Breast epithelium (tissue), 4 donors: Measurements from ENCODE around the gene CYREN. TPM values are rescaled to one million over a fixed set of nuclear protein-coding genes. Genes with fewer than 3 reads are reported as not detected.

ENCODE experiments used
- DNase-seq, 2 donors: peaks; one replicate each; pipeline ENCODE4 v3.0.0-alpha.2; 2019; ENCODE audit warnings: low spot score in 2 of 2
- H3K27ac ChIP-seq, 2 donors: fragments of 200-600 bp; sonication (generic) in 1 of 2; one replicate each; pipeline ENCODE4 v1.5.1; 2016 to 2019; ENCODE audit warnings: mild to moderate bottlenecking in 1 of 2
- H3K27me3 ChIP-seq, 2 donors: fragments of 200-600 bp; sonication (generic) in 1 of 2; one replicate each; pipeline versions ENCODE4 v1.5.1 to v1.6.0; 2017 to 2019; ENCODE audit warnings: control low read depth in 1 of 2, mild to moderate bottlenecking in 1 of 2
- H3K36me3 ChIP-seq: fragments of 200-600 bp; one replicate; pipeline ENCODE4 v1.5.1; 2019
- H3K4me1 ChIP-seq, 2 donors: fragments of 200-600 bp; sonication (generic); one replicate each; pipeline ENCODE4 v1.5.1; 2016 to 2019; ENCODE audit warnings: control low read depth in 1 of 2
- H3K4me3 ChIP-seq, 3 donors: fragments of 200-600 bp; sonication (generic); 1 replicate in 2 of 3; 2 replicates in 1 of 3; pipeline ENCODE4 v1.5.1; 2016 to 2019; ENCODE audit warnings: mild to moderate bottlenecking in 3 of 3, moderate library complexity in 2 of 3
- H3K9me3 ChIP-seq, 2 donors: fragments of 200-600 bp; sonication (generic) in 1 of 2; one replicate each; pipeline ENCODE4 v1.5.1; 2016 to 2019; ENCODE audit warnings: control low read depth in 1 of 2
- POLR2A ChIP-seq: fragments of 450-650 bp; IDR thresholded peaks from one replicate; pipeline ENCODE4 v1.6.1; 2016; ENCODE audit warnings: antibody characterized with exemption, mild to moderate bottlenecking, moderate library complexity
- POLR2AphosphoS5 ChIP-seq, 3 donors: sonication (generic); formaldehyde crosslinking; IDR thresholded peaks; one replicate each; pipeline ENCODE4 v1.6.1; 2017; ENCODE audit warnings: antibody characterized with exemption in 3 of 3
- intact Hi-C: fragments of 100-400 bp; cut with DNase I; formaldehyde crosslinking; loops from one replicate; pipeline ENCODE4 v1.15.1; 2023; ENCODE audit warnings: low total_unique reads
- total RNA-seq, 3 donors: library from RNA; depleted of rRNA; stranded (reverse); fragments of >200 nt; gene quantifications; one replicate each; pipeline ENCODE4 v1.1.0, GENCODE V29; 2016
- TF ChIP-seq, protein P1 (sequence below), 3 donors: fragments of 450-650 bp; IDR thresholded peaks; one replicate each; pipeline ENCODE4 v1.5.1; 2016 to 2017; ENCODE audit warnings: antibody characterized with exemption in 3 of 3, mild to moderate bottlenecking in 3 of 3, moderate library complexity in 3 of 3

The CYREN gene
- total RNA-seq, 3 donors from 2014 or later: 36.8 to 41.6 (median 41.6) TPM

DNA sequence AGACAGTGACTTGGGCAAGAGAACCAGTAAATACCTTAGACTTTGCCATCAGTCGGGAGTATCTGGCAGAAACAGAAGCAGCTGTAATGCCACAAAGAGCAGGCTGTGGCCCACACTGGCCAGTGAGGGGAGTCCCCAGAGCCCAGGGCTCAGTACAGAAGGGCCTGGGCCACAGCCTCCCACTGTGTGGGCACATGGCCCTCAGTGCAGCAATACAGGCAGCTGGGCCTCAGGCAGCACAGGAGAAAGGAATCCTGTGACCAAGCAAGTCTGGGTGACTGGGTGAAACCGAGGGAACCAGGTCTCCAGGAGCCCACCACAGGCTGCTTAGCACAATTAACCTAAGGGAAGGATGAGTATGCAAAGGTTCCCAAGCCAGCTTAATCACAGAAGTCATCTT is 26.8 kb upstream of the CYREN start:
- intact Hi-C loops: no loop called here

DNA sequence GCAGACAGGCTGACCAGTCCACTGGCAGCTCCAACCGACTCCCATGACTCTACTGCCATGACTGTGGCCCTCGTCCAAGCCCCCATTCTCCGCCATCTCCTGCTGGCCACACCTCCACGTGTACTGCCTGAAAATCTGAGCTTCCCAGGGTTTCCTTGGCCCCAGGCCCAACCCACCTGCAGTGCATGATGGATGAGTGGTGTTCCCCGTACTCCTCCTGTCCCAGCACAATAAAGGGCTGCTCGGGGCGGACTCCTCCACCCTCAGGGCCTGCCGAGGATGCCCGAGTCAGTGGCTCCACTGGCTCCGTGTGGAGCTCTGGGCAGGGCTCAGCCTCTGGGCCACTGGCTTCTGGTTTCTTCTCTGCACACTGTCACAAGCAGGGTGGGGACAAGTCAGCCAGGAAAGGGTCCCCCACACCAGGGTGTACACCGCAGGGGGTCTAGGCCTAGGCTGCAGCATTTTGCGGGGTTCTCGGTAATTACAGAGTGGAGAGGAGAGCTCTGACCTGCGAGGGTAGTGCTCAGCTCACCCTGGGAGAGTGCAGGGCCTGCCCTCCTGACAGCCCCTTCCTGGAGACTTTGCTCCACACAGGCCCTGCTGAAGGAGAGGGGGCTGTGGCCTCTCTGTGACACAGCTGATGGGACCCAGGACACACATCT is 25.6 kb upstream of the CYREN start:
- Histone ChIP-seq H3K27ac (no peak overlapping the region), H3K4me3 (no peak overlapping the region), H3K27me3 (no peaks in the 10 kb centered on the region), H3K4me1 (no peaks in the 10 kb centered on the region), H3K36me3 (no peaks in the 10 kb centered on the region), H3K9me3 (no peaks in the 10 kb centered on the region)
- intact Hi-C loops: no loop called here
- TF ChIP-seq POLR2AphosphoS5 (IDR thresholded peaks at IDR 0.05) (no peak), POLR2A (no peak)
- TF ChIP-seq, protein P1, sequence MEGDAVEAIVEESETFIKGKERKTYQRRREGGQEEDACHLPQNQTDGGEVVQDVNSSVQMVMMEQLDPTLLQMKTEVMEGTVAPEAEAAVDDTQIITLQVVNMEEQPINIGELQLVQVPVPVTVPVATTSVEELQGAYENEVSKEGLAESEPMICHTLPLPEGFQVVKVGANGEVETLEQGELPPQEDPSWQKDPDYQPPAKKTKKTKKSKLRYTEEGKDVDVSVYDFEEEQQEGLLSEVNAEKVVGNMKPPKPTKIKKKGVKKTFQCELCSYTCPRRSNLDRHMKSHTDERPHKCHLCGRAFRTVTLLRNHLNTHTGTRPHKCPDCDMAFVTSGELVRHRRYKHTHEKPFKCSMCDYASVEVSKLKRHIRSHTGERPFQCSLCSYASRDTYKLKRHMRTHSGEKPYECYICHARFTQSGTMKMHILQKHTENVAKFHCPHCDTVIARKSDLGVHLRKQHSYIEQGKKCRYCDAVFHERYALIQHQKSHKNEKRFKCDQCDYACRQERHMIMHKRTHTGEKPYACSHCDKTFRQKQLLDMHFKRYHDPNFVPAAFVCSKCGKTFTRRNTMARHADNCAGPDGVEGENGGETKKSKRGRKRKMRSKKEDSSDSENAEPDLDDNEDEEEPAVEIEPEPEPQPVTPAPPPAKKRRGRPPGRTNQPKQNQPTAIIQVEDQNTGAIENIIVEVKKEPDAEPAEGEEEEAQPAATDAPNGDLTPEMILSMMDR (IDR thresholded peaks at IDR 0.05): no peak
- no peak for DNase-seq

More for the DNA sequence above, 26.8 kb upstream of the CYREN start:
- H3K4me1 ChIP-seq: no peaks in the 10 kb centered on the region
- no peaks in the 10 kb centered on the region for H3K27me3 ChIP-seq
- TF ChIP-seq POLR2AphosphoS5 (IDR thresholded peaks at IDR 0.05) (no peak), POLR2A (no peak)
- TF ChIP-seq, protein P1 (IDR thresholded peaks at IDR 0.05): no peak
- no peaks in the 10 kb centered on the region for H3K36me3 ChIP-seq
- no peak overlapping the region for H3K27ac ChIP-seq
- no peak for DNase-seq
- H3K4me3 ChIP-seq: no peak overlapping the region
- no peaks in the 10 kb centered on the region for H3K9me3 ChIP-seq

DNA sequence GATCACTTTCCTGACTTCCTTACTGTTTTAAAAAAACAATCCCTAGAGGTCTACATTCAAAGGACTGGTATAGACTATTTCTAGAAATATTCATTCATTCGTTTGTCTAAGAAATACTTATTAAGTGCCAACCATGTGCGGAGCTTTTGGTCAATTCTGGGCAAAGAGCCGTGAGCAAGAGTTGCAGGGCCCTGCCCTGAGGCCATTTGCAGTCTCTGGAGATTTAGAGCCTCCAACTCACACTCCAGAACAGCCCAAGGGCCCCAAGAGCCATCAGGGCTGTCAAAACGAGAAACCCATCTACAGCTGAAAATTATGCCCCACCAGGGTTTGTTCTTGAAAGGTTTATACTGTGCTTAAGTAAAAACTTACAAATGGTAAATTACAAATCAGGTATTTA is 24.6 kb upstream of the CYREN start:
- H3K36me3 ChIP-seq: no peaks in the 10 kb centered on the region
- no peaks in the 10 kb centered on the region for H3K9me3 ChIP-seq
- TF ChIP-seq POLR2A (no peak), POLR2AphosphoS5 (IDR thresholded peaks at IDR 0.05) (no peak)
- TF ChIP-seq, protein P1 (IDR thresholded peaks at IDR 0.05): no peak
- H3K4me1 ChIP-seq: no peaks in the 10 kb centered on the region
- intact Hi-C loops: no loop called here
- DNase-seq: no peak
- no peak overlapping the region for H3K4me3 ChIP-seq
- H3K27ac ChIP-seq: peak overlapping the region; percentile 73 to 84
- H3K27me3 ChIP-seq: no peaks in the 10 kb centered on the region

DNA sequence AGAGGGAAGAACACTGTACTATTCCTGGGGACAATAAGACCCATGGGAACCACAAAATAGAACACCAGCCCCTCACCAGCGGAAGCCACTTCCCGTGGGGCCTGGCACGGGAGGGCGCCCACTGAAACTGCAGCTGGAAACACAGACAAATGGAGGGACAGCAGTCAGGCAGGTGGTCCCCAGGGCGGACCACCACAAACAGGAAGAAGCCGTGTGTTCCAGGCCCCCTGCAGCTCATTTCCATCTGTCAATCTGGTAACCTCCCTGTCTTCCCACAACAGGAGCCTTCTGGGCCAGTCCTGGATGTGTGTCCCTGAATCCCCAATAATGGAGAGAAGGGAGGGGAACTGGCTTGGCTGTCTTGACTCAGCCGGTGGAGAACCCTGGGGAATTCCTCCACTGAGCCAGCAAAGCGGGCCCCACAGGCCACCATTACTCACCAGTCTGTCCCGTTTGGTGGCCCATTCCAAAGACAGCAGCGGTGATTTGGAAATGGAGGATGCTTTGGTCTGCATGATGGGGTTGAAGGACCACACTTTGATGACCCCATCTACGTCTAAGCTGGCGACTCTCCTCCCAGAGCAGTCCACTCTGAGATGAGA is 24.1 kb upstream of the CYREN start:
- H3K36me3 ChIP-seq: no peaks in the 10 kb centered on the region

More for the DNA sequence above, 24.1 kb upstream of the CYREN start:
- no peaks in the 10 kb centered on the region for H3K9me3 ChIP-seq
- DNase-seq: no peak
- H3K27ac ChIP-seq: peak overlapping the region; percentile 73 to 84
- no peak for TF ChIP-seq POLR2AphosphoS5 (IDR thresholded peaks at IDR 0.05)
- no peak for TF ChIP-seq POLR2A
- TF ChIP-seq, protein P1 (IDR thresholded peaks at IDR 0.05): no peak
- intact Hi-C loops: no loop called here
- H3K4me1 ChIP-seq: no peaks in the 10 kb centered on the region
- H3K4me3 ChIP-seq: no peak overlapping the region
- no peaks in the 10 kb centered on the region for H3K27me3 ChIP-seq
